GM23338 (cell line): ENCODE results near the gene ZFYVE21. TPM values are rescaled to one million over a fixed set of nuclear protein-coding genes. Genes with fewer than 3 reads are reported as not detected.

Source experiments
- ATAC-seq: fragments of 200-7000 bp; cut with Tn5 transposase; 3 replicates; pipeline ENCODE4 v1.9.1; 2020
- DNase-seq: peaks from one replicate; pipeline ENCODE4 v3.0.0-alpha.2; 2015; ENCODE audit warnings: low spot score
- H2AFZ ChIP-seq: fragments of 200-600 bp; sonication (generic); 2 replicates; pipeline ENCODE4 v1.8.0; 2016; ENCODE audit warnings: antibody characterized with exemption, mild to moderate bottlenecking, moderate library complexity
- H3F3A ChIP-seq: fragments of 200-600 bp; sonication (generic); replicated peaks from 2 replicates; pipeline ENCODE4 v1.8.0; 2017; ENCODE audit warnings: antibody characterized with exemption, mixed run types, low read depth
- H3K27ac ChIP-seq: fragments of 200-600 bp; sonication (generic); 2 replicates; pipeline ENCODE4 v1.6.1; 2016; ENCODE audit warnings: low read depth
- H3K27me3 ChIP-seq: fragments of 200-600 bp; sonication (generic); 2 replicates; pipeline ENCODE4 v1.8.0; 2016; ENCODE audit warnings: mild to moderate bottlenecking, mixed run types, moderate library complexity; ENCODE audit not compliant: insufficient read depth
- H3K36me3 ChIP-seq: fragments of 200-600 bp; sonication (generic); 2 replicates; pipeline ENCODE4 v1.8.0; 2016; ENCODE audit warnings: mild to moderate bottlenecking; ENCODE audit not compliant: insufficient read depth
- H3K4me1 ChIP-seq: fragments of 200-600 bp; sonication (generic); 2 replicates; pipeline ENCODE4 v1.8.0; 2016; ENCODE audit warnings: mild to moderate bottlenecking, moderate library complexity; ENCODE audit not compliant: insufficient read depth
- H3K4me2 ChIP-seq: fragments of 200-600 bp; sonication (generic); 2 replicates; pipeline ENCODE4 v1.7.1; 2017; ENCODE audit warnings: mixed run types
- H3K4me3 ChIP-seq: fragments of 200-600 bp; sonication (generic); 2 replicates; pipeline ENCODE4 v1.6.1; 2016; ENCODE audit warnings: mixed run types
- H3K79me2 ChIP-seq: fragments of 200-600 bp; sonication (generic); replicated peaks from 2 replicates; pipeline ENCODE4 v1.8.0; 2017; ENCODE audit warnings: mild to moderate bottlenecking; ENCODE audit not compliant: insufficient read depth
- H3K9me2 ChIP-seq: fragments of 200-600 bp; sonication (generic); 2 replicates; pipeline ENCODE4 v1.8.0; 2017; ENCODE audit not compliant: insufficient read depth
- H4K20me1 ChIP-seq: fragments of 200-600 bp; sonication (generic); replicated peaks from 2 replicates; pipeline ENCODE4 v1.8.0; 2017; ENCODE audit warnings: mild to moderate bottlenecking; ENCODE audit not compliant: insufficient read depth
- H3K27ac Mint-ChIP-seq: 2 replicates; pipeline ENCODE4 v1.8.0; 2020; ENCODE audit warnings: inconsistent platforms, mild to moderate bottlenecking, moderate library complexity, mixed read lengths
- H3K27me3 Mint-ChIP-seq: 3 replicates; pipeline ENCODE4 v1.8.0; 2022; ENCODE audit warnings: low read depth, mild to moderate bottlenecking, moderate library complexity, mixed read lengths, inconsistent platforms; ENCODE audit not compliant: insufficient read depth, poor library complexity
- H3K36me3 Mint-ChIP-seq: 3 replicates; pipeline ENCODE4 v1.8.0; 2021; ENCODE audit warnings: low read depth, mild to moderate bottlenecking, inconsistent platforms, moderate library complexity, mixed read lengths
- H3K4me1 Mint-ChIP-seq: 3 replicates; pipeline ENCODE4 v1.8.0; 2020; ENCODE audit warnings: mild to moderate bottlenecking, inconsistent platforms, mixed read lengths
- H3K4me3 Mint-ChIP-seq: 3 replicates; pipeline ENCODE4 v1.8.0; 2021; ENCODE audit warnings: moderate library complexity, mild to moderate bottlenecking, inconsistent platforms, mixed read lengths
- H3K9me3 Mint-ChIP-seq: 3 replicates; pipeline ENCODE4 v1.8.0; 2020; ENCODE audit warnings: moderate library complexity, mild to moderate bottlenecking, inconsistent platforms, mixed read lengths
- CREB1 ChIP-seq: fragments of 250-450 bp; sonication (Bioruptor Pico); IDR thresholded peaks from 2 replicates; pipeline ENCODE4 v1.5.0; 2020; ENCODE audit warnings: low read depth, mild to moderate bottlenecking, moderate library complexity
- CTCF ChIP-seq, 2 experiments: fragments of 200-600 bp in 1 of 2; sonication (generic) in 1 of 2; conservative IDR thresholded peaks; 2 replicates each; pipeline versions ENCODE4 v1.5.1 to v1.6.1; 2016 to 2017; ENCODE audit warnings: antibody characterized with exemption in 2 of 2, low read depth in 2 of 2, mild to moderate bottlenecking in 2 of 2, moderate library complexity in 1 of 2
- ETS1 ChIP-seq: IDR thresholded peaks from 2 replicates; pipeline ENCODE4 v1.6.1; 2016; ENCODE audit warnings: antibody characterized with exemption
- EZH2 ChIP-seq: fragments of 200-600 bp; sonication (generic); IDR thresholded peaks from one replicate; pipeline ENCODE4 v1.8.0; 2017; ENCODE audit warnings: antibody characterized with exemption, mild to moderate bottlenecking, low read depth; ENCODE audit not compliant: unreplicated experiment
- EZH2phosphoT487 ChIP-seq: fragments of 200-600 bp; sonication (generic); IDR thresholded peaks from one replicate; pipeline ENCODE4 v1.8.1; 2018; ENCODE audit warnings: antibody characterized with exemption; ENCODE audit not compliant: unreplicated experiment
- JUNB ChIP-seq: IDR thresholded peaks from one replicate; pipeline ENCODE4 v1.6.1; 2016; ENCODE audit warnings: antibody characterized with exemption; ENCODE audit not compliant: unreplicated experiment
- NANOG ChIP-seq: IDR thresholded peaks from 2 replicates; pipeline ENCODE4 v1.6.1; 2016; ENCODE audit warnings: antibody characterized with exemption, borderline replicate concordance
- REST ChIP-seq: IDR thresholded peaks from one replicate; pipeline ENCODE4 v1.6.1; 2018; ENCODE audit warnings: antibody characterized with exemption; ENCODE audit not compliant: unreplicated experiment
- ZNF331 ChIP-seq: fragments of 250-450 bp; sonication (Bioruptor Pico); IDR thresholded peaks from 2 replicates; pipeline ENCODE4 v1.5.0; 2020; ENCODE audit warnings: low read depth, mild to moderate bottlenecking, moderate library complexity
- ZNF462 ChIP-seq: fragments of 250-450 bp; sonication (Bioruptor Pico); IDR thresholded peaks from 2 replicates; pipeline ENCODE4 v1.5.0; 2020; ENCODE audit warnings: mild to moderate bottlenecking, moderate library complexity
- polyA plus RNA-seq: library from polyadenylated mRNA; unstranded; fragments of >200 nt; fragmentation: Nextera tagmentation; extraction: Ambion mirVana; gene quantifications from 2 replicates; pipeline ENCODE4 v1.2.1, GENCODE V29; 2016
- total RNA-seq: library from RNA; depleted of rRNA; stranded (reverse); fragments of >200 nt; shearing (Covaris generic); gene quantifications from 2 replicates; pipeline ENCODE4 v1.2.3, GENCODE V29; 2014

The ZFYVE21 gene
- total and polyA plus RNA-seq, 2 experiments from 2014 or later, result 88.0 to 89.6 TPM

- H3K36me3 ChIP-seq, result no peaks in the 10 kb centered on the region
- no peak for TF ChIP-seq JUNB
- TF ChIP-seq EZH2, result no peak
- no peak overlapping the region for H3K27ac ChIP-seq
These were observed 31.1 kb downstream of the ZFYVE21 start for GRCh38 chr14:103746701-103747100.

GRCh38 chr14:103748534-103748857 lies 32.9 kb downstream of the ZFYVE21 start:
- Histone ChIP-seq H4K20me1 (no peaks in the 10 kb centered on the region), H3K27me3 (no peaks in the 10 kb centered on the region), H3K36me3 (no peaks in the 10 kb centered on the region), H3K4me2 (no peak overlapping the region), H3K27ac (no peak overlapping the region), H2AFZ (no peak overlapping the region), H3F3A (no peaks in the 10 kb centered on the region), H3K79me2 (no peaks in the 10 kb centered on the region), H3K4me1 (no peaks in the 10 kb centered on the region), H3K9me2 (no peaks in the 10 kb centered on the region), H3K4me3 (no peak overlapping the region)
- H3K4me3 Mint-ChIP-seq, result no peak overlapping the region
- peaks cover 2% of the 10 kb centered on the region for H3K27me3 Mint-ChIP-seq
- peaks cover 4% of the 10 kb centered on the region; the same call in 2 of the 3 replicates for H3K4me1 Mint-ChIP-seq
- no peak overlapping the region for H3K27ac Mint-ChIP-seq
- H3K9me3 Mint-ChIP-seq, result no peaks in the 10 kb centered on the region
- ATAC-seq (no peak), DNase-seq (no peak)
- no peaks in the 10 kb centered on the region for H3K36me3 Mint-ChIP-seq
- TF ChIP-seq ETS1, result no peak
- no peak for TF ChIP-seq NANOG
- no peak for TF ChIP-seq CTCF (conservative IDR thresholded peaks at IDR 0.05; ENCODE audit: low read depth in 2 of 2)
- TF ChIP-seq ZNF331, result no peak
- no peak for TF ChIP-seq ZNF462 (CRISPR knock-in tag)
- no peak for TF ChIP-seq EZH2phosphoT487
- TF ChIP-seq REST, result no peak
- TF ChIP-seq CREB1 (CRISPR knock-in tag), result no peak

More at GRCh38 chr14:103746701-103747100, 31.1 kb downstream of the ZFYVE21 start:
- no peaks in the 10 kb centered on the region for H3K4me1 ChIP-seq
- H2AFZ ChIP-seq, result no peak overlapping the region
- no peak overlapping the region for H3K4me3 ChIP-seq
- no peaks in the 10 kb centered on the region for H4K20me1 ChIP-seq
- H3K27me3 ChIP-seq, result no peaks in the 10 kb centered on the region
- DNase-seq, result no peak
- H3K4me3 Mint-ChIP-seq, result no peak overlapping the region
- ATAC-seq, result no peak
- H3K36me3 Mint-ChIP-seq, result no peaks in the 10 kb centered on the region
- H3K79me2 ChIP-seq, result no peaks in the 10 kb centered on the region
- no peak overlapping the region for H3K4me2 ChIP-seq
- H3K9me2 ChIP-seq, result no peaks in the 10 kb centered on the region
- no peaks in the 10 kb centered on the region for H3F3A ChIP-seq
- peaks cover 15% of the 10 kb centered on the region for H3K4me1 Mint-ChIP-seq
- no peak overlapping the region for H3K27ac Mint-ChIP-seq
- H3K27me3 Mint-ChIP-seq, result peaks cover 11% of the 10 kb centered on the region
- no peaks in the 10 kb centered on the region for H3K9me3 Mint-ChIP-seq
